ENCODE measurements around the gene FGF4.

GRCh38 chr11:69802590-69802989 is 27.4 kb upstream of the FGF4 start:
- TF ChIP-seq CTCF (IDR thresholded peaks at IDR 0.05; ENCODE audit: low read depth, low read length, poor library complexity, severe bottlenecking) (no peak), EZH2phosphoT487 (IDR thresholded peaks at IDR 0.05; ENCODE audit: borderline replicate concordance, low read length) (no peak)
